Measurements from ENCODE around the gene KCNK16.
A peak's percentile ranks its signal among the peaks of the same experiment; 100 is the strongest.

KCNK16 gene

DNA sequence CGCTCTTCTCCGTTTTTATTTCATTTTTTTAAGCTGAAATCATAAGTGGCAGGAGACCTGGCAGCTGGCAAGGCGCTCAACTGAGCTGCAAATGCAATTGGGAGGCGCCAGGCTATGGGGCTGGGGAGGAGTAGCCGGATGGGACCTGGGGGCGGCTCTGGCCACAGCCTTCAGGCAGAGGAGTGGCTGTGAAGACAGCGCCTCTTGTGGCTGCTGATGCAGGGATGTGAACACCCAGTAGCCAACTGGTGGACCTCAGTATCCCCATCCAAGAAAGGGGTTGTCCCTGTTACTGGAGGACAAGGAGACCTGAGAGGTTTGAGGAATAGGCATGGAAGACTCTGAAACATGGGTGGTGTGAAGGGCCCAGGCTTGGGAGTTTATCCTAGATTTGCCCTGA, 20.9 kb downstream of the KCNK16 start:
- Histone ChIP-seq H3K4me1 (peaks cover 0 to 19% (median 5%) of the 10 kb centered on the region in 4 donors), H3K9me3 (no peaks in the 10 kb centered on the region), H3K27ac (no peak overlapping the region), H3K36me3 (no peaks in the 10 kb centered on the region), H3K4me3 (no peak overlapping the region), H3K27me3 (no peaks in the 10 kb centered on the region)
- TF ChIP-seq, protein P1, sequence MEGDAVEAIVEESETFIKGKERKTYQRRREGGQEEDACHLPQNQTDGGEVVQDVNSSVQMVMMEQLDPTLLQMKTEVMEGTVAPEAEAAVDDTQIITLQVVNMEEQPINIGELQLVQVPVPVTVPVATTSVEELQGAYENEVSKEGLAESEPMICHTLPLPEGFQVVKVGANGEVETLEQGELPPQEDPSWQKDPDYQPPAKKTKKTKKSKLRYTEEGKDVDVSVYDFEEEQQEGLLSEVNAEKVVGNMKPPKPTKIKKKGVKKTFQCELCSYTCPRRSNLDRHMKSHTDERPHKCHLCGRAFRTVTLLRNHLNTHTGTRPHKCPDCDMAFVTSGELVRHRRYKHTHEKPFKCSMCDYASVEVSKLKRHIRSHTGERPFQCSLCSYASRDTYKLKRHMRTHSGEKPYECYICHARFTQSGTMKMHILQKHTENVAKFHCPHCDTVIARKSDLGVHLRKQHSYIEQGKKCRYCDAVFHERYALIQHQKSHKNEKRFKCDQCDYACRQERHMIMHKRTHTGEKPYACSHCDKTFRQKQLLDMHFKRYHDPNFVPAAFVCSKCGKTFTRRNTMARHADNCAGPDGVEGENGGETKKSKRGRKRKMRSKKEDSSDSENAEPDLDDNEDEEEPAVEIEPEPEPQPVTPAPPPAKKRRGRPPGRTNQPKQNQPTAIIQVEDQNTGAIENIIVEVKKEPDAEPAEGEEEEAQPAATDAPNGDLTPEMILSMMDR (IDR thresholded peaks at IDR 0.05) = no peak
- no peak for DNase-seq
- intact Hi-C loops (cut with DNase I; ENCODE audit: low total_unique reads) = loop anchor here (2.0 to 10.0 kb wide), 3 partner anchors 135 to 427 kb away; no protein-coding TSS in a partner anchor

DNA sequence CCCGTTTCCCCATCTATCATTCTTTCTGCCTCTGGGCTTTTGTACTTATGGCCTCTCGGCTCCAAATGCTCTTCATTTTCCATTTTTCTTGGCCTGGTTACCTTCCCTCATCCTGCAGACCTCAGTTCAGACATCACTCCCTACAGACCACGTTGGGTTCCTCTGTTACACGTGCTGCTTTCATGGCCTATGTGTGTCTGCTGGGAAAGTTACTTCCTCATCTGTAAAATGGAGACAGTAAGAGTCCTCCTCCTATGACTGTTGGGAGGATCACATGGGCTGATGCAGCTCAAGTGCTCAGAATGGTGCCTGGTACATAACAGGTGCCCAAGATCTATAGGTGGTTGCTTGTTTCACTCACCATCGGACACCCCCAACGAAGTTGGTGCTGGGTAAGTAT, 21.8 kb downstream of the KCNK16 start:
- H3K27me3 ChIP-seq = no peaks in the 10 kb centered on the region
- H3K27ac ChIP-seq = no peak overlapping the region
- TF ChIP-seq, protein P1 (IDR thresholded peaks at IDR 0.05) = no peak
- no peaks in the 10 kb centered on the region for H3K36me3 ChIP-seq
- no peaks in the 10 kb centered on the region for H3K9me3 ChIP-seq
- H3K4me1 ChIP-seq = peaks cover 0 to 21% (median 7%) of the 10 kb centered on the region in 4 donors
- intact Hi-C loops (cut with DNase I; ENCODE audit: low total_unique reads) = loop anchor here (10.0 kb wide), 2 partner anchors 326 to 426 kb away; no protein-coding TSS in a partner anchor
- no peak for DNase-seq
- no peak overlapping the region for H3K4me3 ChIP-seq

DNA sequence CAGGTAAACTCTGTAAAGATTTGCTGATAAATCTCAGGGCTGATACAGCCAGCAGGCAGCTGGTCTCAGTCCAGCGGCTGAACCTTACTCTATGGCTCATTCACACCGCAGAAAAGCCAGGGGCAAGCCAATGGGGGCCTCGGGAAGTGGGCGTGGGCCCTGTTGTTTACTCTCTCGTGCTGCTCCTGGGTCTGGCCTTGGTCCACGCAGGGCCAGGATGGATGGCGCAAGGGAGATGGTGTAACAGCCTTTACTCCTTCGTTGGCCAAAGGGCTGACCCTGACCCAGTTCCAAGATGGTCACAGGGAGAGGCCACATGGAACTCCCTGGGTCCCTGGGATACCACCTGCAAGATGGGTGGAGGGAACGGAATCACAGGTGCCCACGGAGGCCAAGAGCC, 24.4 kb downstream of the KCNK16 start:
- Histone ChIP-seq H3K27ac (no peak overlapping the region), H3K4me3 (no peak overlapping the region), H3K4me1 (peaks cover 0 to 18% (median 7%) of the 10 kb centered on the region in 4 donors), H3K9me3 (no peaks in the 10 kb centered on the region), H3K27me3 (peaks cover 0 to 4% of the 10 kb centered on the region in 2 donors), H3K36me3 (no peaks in the 10 kb centered on the region)
- TF ChIP-seq, protein P1 (IDR thresholded peaks at IDR 0.05) = no peak
- no peak for DNase-seq
- intact Hi-C loops (cut with DNase I; ENCODE audit: low total_unique reads) = no loop called here

DNA sequence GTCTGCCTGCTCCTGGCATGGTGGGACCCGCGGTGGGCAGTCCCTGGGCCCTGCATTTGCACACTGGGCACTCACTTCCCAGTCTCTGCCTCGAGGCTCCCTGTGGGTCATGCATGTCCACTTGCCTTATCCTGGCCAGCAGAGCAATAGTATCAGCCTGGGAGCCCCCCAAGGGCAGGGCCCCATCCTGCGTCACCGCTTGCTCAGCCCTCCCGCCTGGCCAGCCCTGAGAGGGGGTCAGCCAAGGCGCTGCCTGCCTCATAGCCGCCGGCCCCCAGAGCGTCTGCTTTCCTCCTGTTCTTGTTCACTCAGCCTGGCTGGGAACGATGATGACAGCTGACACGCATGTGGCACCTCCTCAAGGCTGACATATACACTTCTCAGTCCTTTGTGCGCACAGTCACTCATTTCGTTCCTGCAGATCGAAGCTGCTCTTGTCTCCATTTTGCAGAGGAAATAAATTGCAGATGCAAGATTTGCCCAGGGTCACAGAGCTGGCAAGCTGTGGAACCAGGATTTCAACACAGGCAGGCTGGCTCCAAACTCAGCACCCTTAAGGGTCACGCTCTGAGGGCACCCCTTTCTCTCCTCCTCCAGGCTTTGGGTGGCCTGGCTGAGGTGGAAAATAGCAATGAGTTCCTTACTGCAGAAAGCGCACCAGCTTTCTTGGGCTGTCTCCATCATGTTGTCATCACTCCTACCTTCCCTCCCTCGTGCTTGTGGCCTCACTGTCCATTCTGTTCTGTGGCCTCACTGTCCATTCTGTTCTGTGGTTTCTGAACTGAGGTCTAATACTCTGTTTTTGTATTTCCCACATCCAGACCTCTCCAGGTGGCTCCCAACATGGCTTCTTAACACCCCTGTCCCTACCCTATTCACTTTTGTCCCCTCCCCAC, 25.5 kb downstream of the KCNK16 start:
- Histone ChIP-seq H3K36me3 (no peaks in the 10 kb centered on the region), H3K27ac (no peak overlapping the region), H3K4me3 (no peak overlapping the region), H3K27me3 (peaks cover 0 to 4% of the 10 kb centered on the region in 2 donors), H3K9me3 (no peaks in the 10 kb centered on the region), H3K4me1 (peaks cover 0 to 11% (median 5%) of the 10 kb centered on the region in 4 donors)
- TF ChIP-seq, protein P1 (IDR thresholded peaks at IDR 0.05) = no peak
- intact Hi-C loops (cut with DNase I; ENCODE audit: low total_unique reads) = no loop called here
- DNase-seq = peak; percentile 71 to 86

DNA sequence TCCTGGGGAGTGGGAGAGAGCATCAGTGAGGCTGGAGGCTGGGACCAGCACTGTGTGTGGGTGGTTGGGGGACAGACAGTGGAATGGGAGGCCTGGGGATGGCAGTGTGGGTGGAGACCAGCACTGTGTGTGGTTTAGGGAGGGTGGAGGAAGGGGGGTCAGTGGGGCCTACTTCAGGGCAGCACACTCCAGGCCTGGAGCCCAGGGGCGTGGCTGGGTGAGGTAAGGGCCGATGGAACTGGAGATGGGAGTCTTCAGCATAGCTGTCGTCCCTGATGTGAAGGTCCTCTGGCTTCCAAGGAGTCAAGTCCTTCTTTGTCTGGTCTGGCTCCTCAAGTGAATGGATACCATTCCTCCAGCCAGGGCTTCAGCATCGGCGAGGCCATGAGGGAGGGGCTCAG, 26.9 kb downstream of the KCNK16 start:
- no peak overlapping the region for H3K27ac ChIP-seq
- no peak overlapping the region for H3K4me3 ChIP-seq
- TF ChIP-seq, protein P1 (IDR thresholded peaks at IDR 0.05) = no peak
- DNase-seq = peak in 1 of 2 donors; percentile 53
- intact Hi-C loops (cut with DNase I; ENCODE audit: low total_unique reads) = no loop called here
- no peaks in the 10 kb centered on the region for H3K9me3 ChIP-seq
- H3K36me3 ChIP-seq = no peaks in the 10 kb centered on the region
- H3K4me1 ChIP-seq = peaks cover 0 to 11% (median 5%) of the 10 kb centered on the region in 4 donors
- H3K27me3 ChIP-seq = peaks cover 0 to 4% of the 10 kb centered on the region in 2 donors

Data from tibial artery (tissue), 4 donors.